CD14-positive monocyte (primary cell): ENCODE measurements around the gene GSTM2. TPM values are rescaled to one million over a fixed set of nuclear protein-coding genes. Genes with fewer than 3 reads are reported as not detected.
"Not testable (repeated sequence)": the region's sequence is repeated elsewhere in the genome, so short reads cannot be mapped to it uniquely, and the experiment has no call there.

Experiments used
- DNase-seq, 3 donors: peaks; one replicate each; pipeline ENCODE4 v3.0.0-alpha.2; 2011 to 2022
- H2AFZ ChIP-seq: 2 replicates; pipeline ENCODE4 v1.6.0; 2012; ENCODE audit warnings: mild to moderate bottlenecking, low read depth, low read length, inconsistent platforms; ENCODE audit not compliant: insufficient read depth, poor library complexity, severe bottlenecking
- H3K27ac ChIP-seq, 2 donors: 1 replicate in 1 of 2; 2 replicates in 1 of 2; pipeline ENCODE4 v1.5.1; 2012 to 2013; ENCODE audit warnings: low read length in 2 of 2, control low read depth in 1 of 2, inconsistent platforms in 1 of 2, low read depth in 1 of 2, mild to moderate bottlenecking in 1 of 2
- H3K27me3 ChIP-seq, 2 donors: one replicate each; pipeline versions ENCODE4 v1.6.0 to v1.6.1; 2011 to 2013; ENCODE audit warnings: low read length in 2 of 2; ENCODE audit not compliant: control insufficient read depth in 2 of 2, insufficient read depth in 2 of 2
- H3K36me3 ChIP-seq, 2 donors: replicated peaks in 1 of 2; 1 replicate in 1 of 2; 2 replicates in 1 of 2; pipeline versions ENCODE4 v1.5.1 to v1.6.1; 2012 to 2013; ENCODE audit warnings: low read length in 2 of 2, control low read depth in 1 of 2, inconsistent platforms in 1 of 2, mild to moderate bottlenecking in 1 of 2; ENCODE audit not compliant: insufficient read depth in 2 of 2, control insufficient read depth in 1 of 2
- H3K4me1 ChIP-seq, 2 donors: 1 replicate in 1 of 2; 2 replicates in 1 of 2; pipeline versions ENCODE4 v1.5.1 to v1.6.1; 2012 to 2013; ENCODE audit warnings: low read length in 2 of 2, control low read depth in 1 of 2, inconsistent platforms in 1 of 2, mild to moderate bottlenecking in 1 of 2, moderate library complexity in 1 of 2; ENCODE audit not compliant: insufficient read depth in 2 of 2, control insufficient read depth in 1 of 2
- H3K4me2 ChIP-seq: replicated peaks from 2 replicates; pipeline ENCODE3; 2012; ENCODE audit warnings: low read length, moderate library complexity, mild to moderate bottlenecking; ENCODE audit not compliant: poor library complexity, severe bottlenecking; ENCODE audit errors: extremely low read depth
- H3K4me3 ChIP-seq, 3 experiments: fragments of 200-600 bp in 1 of 3; sonication (generic) in 1 of 3; replicated peaks in 1 of 3; 1 replicate in 2 of 3; 2 replicates in 1 of 3; pipeline ENCODE4 v1.5.1; 2011 to 2013; ENCODE audit warnings: low read length in 3 of 3, mild to moderate bottlenecking in 3 of 3, control low read depth in 2 of 3, low read depth in 2 of 3, inconsistent platforms in 1 of 3, moderate library complexity in 1 of 3
- H3K79me2 ChIP-seq: 2 replicates; pipeline ENCODE4 v1.6.0; 2012; ENCODE audit warnings: mild to moderate bottlenecking, control low read depth, inconsistent platforms, low read length, moderate library complexity; ENCODE audit not compliant: insufficient read depth
- H3K9ac ChIP-seq: 2 replicates; pipeline ENCODE4 v1.6.0; 2017; ENCODE audit warnings: low read length, mild to moderate bottlenecking; ENCODE audit not compliant: insufficient read depth, poor library complexity, severe bottlenecking
- H3K9me3 ChIP-seq, 2 donors: replicated peaks in 1 of 2; 1 replicate in 1 of 2; 2 replicates in 1 of 2; pipeline versions ENCODE4 v1.5.1 to v1.6.1; 2012 to 2013; ENCODE audit warnings: low read length in 2 of 2, control low read depth in 1 of 2; ENCODE audit not compliant: control insufficient read depth in 1 of 2, insufficient read depth in 1 of 2
- H4K20me1 ChIP-seq: 2 replicates; pipeline ENCODE4 v1.6.0; 2012; ENCODE audit warnings: mild to moderate bottlenecking, low read length, control low read depth, moderate library complexity; ENCODE audit not compliant: insufficient read depth
- H3K27ac Mint-ChIP-seq, 7 donors: one replicate each; pipeline ENCODE4 v1.8.0; 2020; ENCODE audit warnings: mild to moderate bottlenecking in 7 of 7, mixed read lengths in 7 of 7, moderate library complexity in 6 of 7, inconsistent platforms in 2 of 7
- H3K27me3 Mint-ChIP-seq, 3 donors: one replicate each; pipeline ENCODE4 v1.8.0; 2021 to 2022; ENCODE audit warnings: low read depth in 3 of 3, mild to moderate bottlenecking in 3 of 3, mixed read lengths in 3 of 3, moderate library complexity in 3 of 3, inconsistent platforms in 1 of 3
- H3K36me3 Mint-ChIP-seq, 2 donors: one replicate each; pipeline ENCODE4 v1.8.0; 2020; ENCODE audit warnings: mixed read lengths in 2 of 2, inconsistent platforms in 1 of 2, mild to moderate bottlenecking in 1 of 2
- H3K4me1 Mint-ChIP-seq: one replicate; pipeline ENCODE4 v1.8.0; 2020; ENCODE audit warnings: mild to moderate bottlenecking, mixed read lengths
- H3K4me3 Mint-ChIP-seq, 2 donors: one replicate each; pipeline ENCODE4 v1.8.0; 2020; ENCODE audit warnings: mild to moderate bottlenecking in 2 of 2, mixed read lengths in 2 of 2, moderate library complexity in 1 of 2
- H3K9me3 Mint-ChIP-seq, 7 donors: one replicate each; pipeline ENCODE4 v1.8.0; 2020 to 2022; ENCODE audit warnings: mixed read lengths in 7 of 7, mild to moderate bottlenecking in 6 of 7, moderate library complexity in 6 of 7, inconsistent platforms in 2 of 7
- CTCF ChIP-seq: fragments of 200-600 bp; IDR thresholded peaks from one replicate; pipeline ENCODE4 v1.8.0; 2022; ENCODE audit warnings: antibody characterized with exemption, mild to moderate bottlenecking
- WGBS: methylation state at CpG from one replicate; pipeline ENCODE4 v1.1.5; 2013; ENCODE audit warnings: missing lambda C conversion rate; ENCODE audit not compliant: insufficient coverage; 5-methylcytosine and 5-hydroxymethylcytosine counted together
- intact Hi-C, 2 donors: fragments of 100-400 bp; cut with micrococcal nuclease; formaldehyde crosslinking; loops; one replicate each; pipeline versions ENCODE4 v1.15.0 to v1.15.1; 2023
- polyA plus RNA-seq, 3 donors: library from polyadenylated mRNA; depleted of rRNA in 1 of 3; unstranded in 2 of 3; stranded (reverse) in 1 of 3; fragments of 300-500 nt in 2 of 3; fragments of >200 nt in 1 of 3; fragmentation: Illumina TruSeq in 2 of 3; gene quantifications; 1 replicate in 2 of 3; 2 replicates in 1 of 3; pipeline ENCODE4 v1.2.3, GENCODE V29; 2012 to 2021

GSTM2 gene
- polyA plus RNA-seq, 3 donors = 1.5 to 12.0 (median 6.3) TPM

- intact Hi-C loops = no loop called here
- no peak for DNase-seq
- no peaks in the 10 kb centered on the region for H3K9me3 Mint-ChIP-seq
- H3K4me3 Mint-ChIP-seq = peak overlapping the region in 1 of 2 donors; percentile 0
- H3K4me1 ChIP-seq = no peaks in the 10 kb centered on the region
- no peaks in the 10 kb centered on the region for H3K9me3 ChIP-seq
- WGBS = no CpG with 5 or more reads among the region's 3 CpGs
- no peaks in the 10 kb centered on the region for H3K27me3 ChIP-seq
- no peak overlapping the region for H2AFZ ChIP-seq
- H3K4me3 ChIP-seq = no peak overlapping the region
- H3K36me3 Mint-ChIP-seq = no peaks in the 10 kb centered on the region
- TF ChIP-seq CTCF = no peak
- H3K79me2 ChIP-seq = no peaks in the 10 kb centered on the region
- H3K27me3 Mint-ChIP-seq = no peaks in the 10 kb centered on the region
- no peak overlapping the region for H3K9ac ChIP-seq
- no peak overlapping the region for H3K4me2 ChIP-seq
- H3K36me3 ChIP-seq = no peaks in the 10 kb centered on the region
- H4K20me1 ChIP-seq = no peaks in the 10 kb centered on the region
- no peaks in the 10 kb centered on the region for H3K4me1 Mint-ChIP-seq
- H3K27ac ChIP-seq = no peak overlapping the region
- no peak overlapping the region for H3K27ac Mint-ChIP-seq
Observed at GRCh38 chr1:109677459-109677858, 9.6 kb downstream of the GSTM2 start.

GRCh38 chr1:109678637-109679036 is 10.8 kb downstream of the GSTM2 start:
- no CpG with 5 or more reads among the region's 2 CpGs for WGBS
- H3K4me2 ChIP-seq, H4K20me1 ChIP-seq, H3K27me3 Mint-ChIP-seq, H3K4me3 ChIP-seq, DNase-seq, H3K27ac ChIP-seq, H3K27ac Mint-ChIP-seq, H3K36me3 ChIP-seq, H3K9ac ChIP-seq, H3K79me2 ChIP-seq, H3K36me3 Mint-ChIP-seq, H3K4me1 Mint-ChIP-seq, H3K27me3 ChIP-seq, intact Hi-C loops, H3K4me1 ChIP-seq, H3K9me3 ChIP-seq, H3K9me3 Mint-ChIP-seq, H2AFZ ChIP-seq, H3K4me3 Mint-ChIP-seq: not testable (repeated sequence)

GRCh38 chr1:109684777-109685176 is 16.9 kb downstream of the GSTM2 start:
- H3K36me3 ChIP-seq, H2AFZ ChIP-seq, H3K4me1 Mint-ChIP-seq, intact Hi-C loops, H3K9me3 ChIP-seq, H3K27ac Mint-ChIP-seq, H3K79me2 ChIP-seq, H3K4me3 Mint-ChIP-seq, H3K4me2 ChIP-seq, H4K20me1 ChIP-seq, DNase-seq, H3K9ac ChIP-seq, H3K27me3 Mint-ChIP-seq, H3K27me3 ChIP-seq, H3K4me3 ChIP-seq, H3K36me3 Mint-ChIP-seq, H3K27ac ChIP-seq, H3K4me1 ChIP-seq: not testable (repeated sequence)
- peaks cover 0 to 11% (median 7%) of the 10 kb centered on the region in 7 donors for H3K9me3 Mint-ChIP-seq
- no CpG with 5 or more reads among the region's 6 CpGs for WGBS

- H3K36me3 Mint-ChIP-seq, H3K27me3 Mint-ChIP-seq, H3K4me3 ChIP-seq, H4K20me1 ChIP-seq, H3K36me3 ChIP-seq, H3K4me2 ChIP-seq, H2AFZ ChIP-seq, H3K4me3 Mint-ChIP-seq, intact Hi-C loops, H3K4me1 Mint-ChIP-seq, H3K27ac Mint-ChIP-seq, H3K79me2 ChIP-seq, DNase-seq, H3K27ac ChIP-seq, H3K9me3 ChIP-seq, H3K27me3 ChIP-seq, H3K9ac ChIP-seq, H3K4me1 ChIP-seq: not testable (repeated sequence)
- H3K9me3 Mint-ChIP-seq = peaks cover 0 to 11% (median 7%) of the 10 kb centered on the region in 7 donors
- WGBS = no CpG with 5 or more reads among the region's 1 CpG
Observed at GRCh38 chr1:109685399-109685798, 17.5 kb downstream of the GSTM2 start.
